Neural cell (in vitro differentiated cells): ENCODE data around the gene PEAK1. TPM values are rescaled to one million over a fixed set of nuclear protein-coding genes. Genes with fewer than 3 reads are reported as not detected.

Experiments
- H2AFZ ChIP-seq: fragments of 200-600, 300-800 bp; sonication (generic), shearing (Covaris generic); 2 replicates; pipeline ENCODE4 v1.6.0; 2014; ENCODE audit warnings: low read depth, mild to moderate bottlenecking, antibody characterized with exemption, low read length, moderate library complexity
- H3F3A ChIP-seq: fragments of 200-600 bp; shearing (Covaris generic); 2 replicates; pipeline ENCODE4 v1.6.1; 2016; ENCODE audit warnings: mild to moderate bottlenecking, moderate library complexity, mixed read lengths, antibody characterized with exemption, low read length; ENCODE audit not compliant: insufficient read depth, poor library complexity, severe bottlenecking
- H3K27ac ChIP-seq: fragments of 200-600, 300-800 bp; sonication (generic), shearing (Covaris generic); 2 replicates; pipeline ENCODE4 v1.5.1; 2014; ENCODE audit warnings: mild to moderate bottlenecking, low read length, moderate library complexity
- H3K27me3 ChIP-seq: fragments of 300-800, 200-600 bp; sonication (generic), shearing (Covaris generic); 2 replicates; pipeline ENCODE4 v1.6.0; 2014; ENCODE audit warnings: mild to moderate bottlenecking, low read depth, low read length, moderate library complexity; ENCODE audit not compliant: insufficient read depth
- H3K36me3 ChIP-seq: fragments of 300-800, 200-600 bp; sonication (generic), shearing (Covaris generic); 2 replicates; pipeline ENCODE4 v1.5.1; 2014; ENCODE audit warnings: mild to moderate bottlenecking, antibody characterized with exemption, low read length, moderate library complexity; ENCODE audit not compliant: insufficient read depth
- H3K4me2 ChIP-seq: fragments of 300-800, 200-600 bp; sonication (generic), shearing (Covaris generic); 2 replicates; pipeline ENCODE4 v1.6.0; 2014; ENCODE audit warnings: mild to moderate bottlenecking, low read length
- H3K4me3 ChIP-seq: fragments of 300-800, 200-600 bp; sonication (generic), shearing (Covaris generic); 2 replicates; pipeline ENCODE4 v1.5.1; 2014; ENCODE audit warnings: mild to moderate bottlenecking, low read length, moderate library complexity
- H3K79me2 ChIP-seq: fragments of 200-600 bp; shearing (Covaris generic); replicated peaks from 2 replicates; pipeline ENCODE4 v1.6.0; 2014; ENCODE audit warnings: mild to moderate bottlenecking, low read length, moderate library complexity; ENCODE audit not compliant: insufficient read depth
- H3K9ac ChIP-seq: fragments of 300-800, 200-600 bp; sonication (generic), shearing (Covaris generic); 2 replicates; pipeline ENCODE4 v1.6.1; 2016; ENCODE audit warnings: mild to moderate bottlenecking, low read length, mixed read lengths
- H3K9me2 ChIP-seq: fragments of 200-600 bp; shearing (Covaris generic); 2 replicates; pipeline ENCODE4 v1.6.1; 2016; ENCODE audit warnings: mild to moderate bottlenecking, low read length, mixed read lengths; ENCODE audit not compliant: insufficient read depth
- H3K9me3 ChIP-seq: fragments of 200-600, 300-800 bp; sonication (generic), shearing (Covaris generic); 2 replicates; pipeline ENCODE4 v1.6.1; 2016; ENCODE audit warnings: mild to moderate bottlenecking, mixed run types, low read length, moderate library complexity, mixed read lengths
- H4K20me1 ChIP-seq: fragments of 200-600 bp; shearing (Covaris generic); 2 replicates; pipeline ENCODE4 v1.6.1; 2016; ENCODE audit warnings: mild to moderate bottlenecking, mixed run types; ENCODE audit not compliant: insufficient read depth
- EP300 ChIP-seq: fragments of 450-650 bp; conservative IDR thresholded peaks from 2 replicates; pipeline ENCODE4 v1.6.1; 2014; ENCODE audit warnings: antibody characterized with exemption, mild to moderate bottlenecking, moderate library complexity; ENCODE audit not compliant: poor library complexity, severe bottlenecking
- EZH2 ChIP-seq: fragments of 200-600, 300-800 bp; shearing (Covaris generic), sonication (generic); IDR thresholded peaks from 2 replicates; pipeline ENCODE4 v1.6.1; 2014; ENCODE audit warnings: antibody characterized with exemption, low read length, borderline replicate concordance, mild to moderate bottlenecking; ENCODE audit not compliant: insufficient read depth, poor library complexity, severe bottlenecking
- MXI1 ChIP-seq: fragments of 450-650 bp; conservative IDR thresholded peaks from 2 replicates; pipeline ENCODE4 v1.6.1; 2014; ENCODE audit warnings: antibody characterized with exemption, mild to moderate bottlenecking; ENCODE audit not compliant: poor library complexity, severe bottlenecking
- POLR2AphosphoS5 ChIP-seq: IDR thresholded peaks from 2 replicates; pipeline ENCODE4 v1.6.1; 2012
- RAD21 ChIP-seq: fragments of 450-650 bp; conservative IDR thresholded peaks from 2 replicates; pipeline ENCODE4 v1.6.1; 2014; ENCODE audit warnings: antibody characterized with exemption, mild to moderate bottlenecking, moderate library complexity
- SMC3 ChIP-seq: fragments of 450-650 bp; conservative IDR thresholded peaks from 2 replicates; pipeline ENCODE4 v1.6.1; 2014; ENCODE audit warnings: antibody characterized with exemption, mild to moderate bottlenecking, moderate library complexity; ENCODE audit not compliant: poor library complexity
- TAF1 ChIP-seq: IDR thresholded peaks from 2 replicates; pipeline ENCODE4 v1.6.1; 2012; ENCODE audit warnings: low read depth
- polyA plus RNA-seq: library from polyadenylated mRNA; depleted of rRNA; stranded (reverse); fragments of >200 nt; gene quantifications from 2 replicates; pipeline ENCODE4 v1.2.3, GENCODE V29; 2014
- TF ChIP-seq, protein P1 (sequence below): IDR thresholded peaks from 2 replicates; pipeline ENCODE4 v1.6.1; 2012; ENCODE audit warnings: borderline replicate concordance
- TF ChIP-seq, protein P2 (sequence below): fragments of 450-650 bp; IDR thresholded peaks from 2 replicates; pipeline ENCODE4 v1.5.1; 2014; ENCODE audit warnings: antibody characterized with exemption, mild to moderate bottlenecking, moderate library complexity; ENCODE audit not compliant: poor library complexity, severe bottlenecking

The PEAK1 gene
- polyA plus RNA-seq, 1 donor from 2014 or later: 5.8 TPM

DNA sequence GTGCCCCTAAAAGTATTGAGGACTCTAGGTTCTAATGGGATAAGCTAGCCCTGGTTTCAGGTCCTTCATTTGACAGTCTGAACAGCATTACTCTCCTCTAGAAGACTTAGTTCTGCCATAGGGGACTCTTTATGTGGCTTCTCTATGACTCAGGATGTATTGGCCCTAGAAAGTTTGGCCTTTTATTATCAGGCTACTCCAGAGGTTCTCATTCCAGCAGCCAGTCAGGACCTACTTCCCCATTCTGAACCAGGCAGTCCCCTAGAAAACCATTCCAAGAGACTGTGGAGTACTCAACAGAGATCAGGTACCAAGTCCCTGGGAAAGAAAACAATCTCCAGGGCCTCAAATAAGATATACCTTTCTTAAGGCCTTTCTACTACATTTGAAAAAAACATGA lies 191.1 kb downstream of the PEAK1 start:
- no peaks in the 10 kb centered on the region for H3K27me3 ChIP-seq
- H4K20me1 ChIP-seq: no peaks in the 10 kb centered on the region
- no peaks in the 10 kb centered on the region for H3K9me2 ChIP-seq
- H3K9me3 ChIP-seq: no peaks in the 10 kb centered on the region
- no peak overlapping the region for H2AFZ ChIP-seq
- H3K9ac ChIP-seq: no peak overlapping the region
- no peaks in the 10 kb centered on the region for H3K36me3 ChIP-seq
- H3K27ac ChIP-seq: no peak overlapping the region
- H3K4me3 ChIP-seq: no peak overlapping the region
- TF ChIP-seq EP300 (no peak), RAD21 (no peak), EZH2 (no peak), SMC3 (no peak), MXI1 (no peak), TAF1 (no peak), POLR2AphosphoS5 (no peak)
- TF ChIP-seq, protein P1, sequence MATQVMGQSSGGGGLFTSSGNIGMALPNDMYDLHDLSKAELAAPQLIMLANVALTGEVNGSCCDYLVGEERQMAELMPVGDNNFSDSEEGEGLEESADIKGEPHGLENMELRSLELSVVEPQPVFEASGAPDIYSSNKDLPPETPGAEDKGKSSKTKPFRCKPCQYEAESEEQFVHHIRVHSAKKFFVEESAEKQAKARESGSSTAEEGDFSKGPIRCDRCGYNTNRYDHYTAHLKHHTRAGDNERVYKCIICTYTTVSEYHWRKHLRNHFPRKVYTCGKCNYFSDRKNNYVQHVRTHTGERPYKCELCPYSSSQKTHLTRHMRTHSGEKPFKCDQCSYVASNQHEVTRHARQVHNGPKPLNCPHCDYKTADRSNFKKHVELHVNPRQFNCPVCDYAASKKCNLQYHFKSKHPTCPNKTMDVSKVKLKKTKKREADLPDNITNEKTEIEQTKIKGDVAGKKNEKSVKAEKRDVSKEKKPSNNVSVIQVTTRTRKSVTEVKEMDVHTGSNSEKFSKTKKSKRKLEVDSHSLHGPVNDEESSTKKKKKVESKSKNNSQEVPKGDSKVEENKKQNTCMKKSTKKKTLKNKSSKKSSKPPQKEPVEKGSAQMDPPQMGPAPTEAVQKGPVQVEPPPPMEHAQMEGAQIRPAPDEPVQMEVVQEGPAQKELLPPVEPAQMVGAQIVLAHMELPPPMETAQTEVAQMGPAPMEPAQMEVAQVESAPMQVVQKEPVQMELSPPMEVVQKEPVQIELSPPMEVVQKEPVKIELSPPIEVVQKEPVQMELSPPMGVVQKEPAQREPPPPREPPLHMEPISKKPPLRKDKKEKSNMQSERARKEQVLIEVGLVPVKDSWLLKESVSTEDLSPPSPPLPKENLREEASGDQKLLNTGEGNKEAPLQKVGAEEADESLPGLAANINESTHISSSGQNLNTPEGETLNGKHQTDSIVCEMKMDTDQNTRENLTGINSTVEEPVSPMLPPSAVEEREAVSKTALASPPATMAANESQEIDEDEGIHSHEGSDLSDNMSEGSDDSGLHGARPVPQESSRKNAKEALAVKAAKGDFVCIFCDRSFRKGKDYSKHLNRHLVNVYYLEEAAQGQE: no peak
- TF ChIP-seq, protein P2, sequence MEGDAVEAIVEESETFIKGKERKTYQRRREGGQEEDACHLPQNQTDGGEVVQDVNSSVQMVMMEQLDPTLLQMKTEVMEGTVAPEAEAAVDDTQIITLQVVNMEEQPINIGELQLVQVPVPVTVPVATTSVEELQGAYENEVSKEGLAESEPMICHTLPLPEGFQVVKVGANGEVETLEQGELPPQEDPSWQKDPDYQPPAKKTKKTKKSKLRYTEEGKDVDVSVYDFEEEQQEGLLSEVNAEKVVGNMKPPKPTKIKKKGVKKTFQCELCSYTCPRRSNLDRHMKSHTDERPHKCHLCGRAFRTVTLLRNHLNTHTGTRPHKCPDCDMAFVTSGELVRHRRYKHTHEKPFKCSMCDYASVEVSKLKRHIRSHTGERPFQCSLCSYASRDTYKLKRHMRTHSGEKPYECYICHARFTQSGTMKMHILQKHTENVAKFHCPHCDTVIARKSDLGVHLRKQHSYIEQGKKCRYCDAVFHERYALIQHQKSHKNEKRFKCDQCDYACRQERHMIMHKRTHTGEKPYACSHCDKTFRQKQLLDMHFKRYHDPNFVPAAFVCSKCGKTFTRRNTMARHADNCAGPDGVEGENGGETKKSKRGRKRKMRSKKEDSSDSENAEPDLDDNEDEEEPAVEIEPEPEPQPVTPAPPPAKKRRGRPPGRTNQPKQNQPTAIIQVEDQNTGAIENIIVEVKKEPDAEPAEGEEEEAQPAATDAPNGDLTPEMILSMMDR: no peak
- H3K4me2 ChIP-seq: no peak overlapping the region
- no peaks in the 10 kb centered on the region for H3K79me2 ChIP-seq
- no peaks in the 10 kb centered on the region for H3F3A ChIP-seq

DNA sequence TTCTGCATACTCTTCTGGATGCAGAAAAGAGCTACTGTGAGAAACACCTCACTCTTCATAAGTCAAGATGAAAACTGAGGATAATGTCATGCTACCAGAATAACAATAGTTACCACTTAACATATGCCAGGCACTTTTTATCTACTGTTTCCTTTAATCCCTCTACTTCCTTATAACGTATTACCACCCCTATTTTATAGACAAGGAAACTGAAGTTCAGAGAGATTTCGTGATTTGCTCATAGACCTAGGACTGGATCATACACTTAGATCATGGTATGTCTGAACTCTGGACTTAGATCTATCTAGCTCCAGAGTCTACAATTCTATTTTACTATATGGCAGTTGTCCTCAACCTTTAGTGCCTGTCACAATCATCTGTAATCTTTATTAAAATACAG lies 193.3 kb downstream of the PEAK1 start:
- Histone ChIP-seq H3K9ac (no peak overlapping the region), H3F3A (no peaks in the 10 kb centered on the region), H3K9me3 (no peaks in the 10 kb centered on the region), H2AFZ (no peak overlapping the region), H3K79me2 (no peaks in the 10 kb centered on the region), H4K20me1 (no peaks in the 10 kb centered on the region), H3K4me2 (no peak overlapping the region), H3K4me3 (no peak overlapping the region), H3K27ac (no peak overlapping the region), H3K27me3 (no peaks in the 10 kb centered on the region), H3K36me3 (no peaks in the 10 kb centered on the region), H3K9me2 (no peaks in the 10 kb centered on the region)
- TF ChIP-seq TAF1 (no peak), EZH2 (no peak), EP300 (no peak), POLR2AphosphoS5 (no peak), RAD21 (no peak), SMC3 (no peak), MXI1 (no peak)
- TF ChIP-seq, protein P1: no peak
- TF ChIP-seq, protein P2: no peak
